ENCODE data around the gene SAYSD1.

The SAYSD1 gene

GRCh38 chr6:39114704-39115599 is at the start of gene SAYSD1:
SAYSD1 (minus strand) TSS chr6:39115186; CDS start chr6:39115089, 97 bp downstream.
- no peaks in the 10 kb centered on the region for H3F3A ChIP-seq (ENCODE audit: low read depth)
- peak within 1 kb of the TSS; percentile 91 for H3K4me3 ChIP-seq (ENCODE audit: low read length, poor library complexity, severe bottlenecking)
- H3K9ac ChIP-seq (ENCODE audit: low read depth, low read length, poor library complexity, severe bottlenecking) = peak within 1 kb of the TSS; percentile 84
- H2AFZ ChIP-seq (ENCODE audit: low read length) = peak within 1 kb of the TSS; percentile 93
- no peaks in the 10 kb centered on the region for H3K9me3 ChIP-seq (ENCODE audit: insufficient read depth, low read depth, low read length)
- H3K27me3 ChIP-seq (ENCODE audit: insufficient read depth, low read length, poor library complexity, severe bottlenecking) = no peaks in the 10 kb centered on the region
- H3K9me2 ChIP-seq (replicated peaks; ENCODE audit: low read depth, low read length) = no peaks in the 10 kb centered on the region
- no peaks in the 10 kb centered on the region for H3K36me3 ChIP-seq (ENCODE audit: insufficient read depth, low read length)
- TF ChIP-seq CTCF (conservative IDR thresholded peaks at IDR 0.05; ENCODE audit: low read length) (no peak), EZH2phosphoT487 (IDR thresholded peaks at IDR 0.05; ENCODE audit: borderline replicate concordance) (no peak)
- no peaks in the 10 kb centered on the region for H4K20me1 ChIP-seq (ENCODE audit: insufficient read depth, low read length, poor library complexity, severe bottlenecking)
- peaks cover 21% of the 10 kb centered on the region for H3K79me2 ChIP-seq (ENCODE audit: insufficient read depth, low read length)
- H3K4me1 ChIP-seq (ENCODE audit: insufficient read depth, low read length, poor library complexity, severe bottlenecking) = peaks cover 46% of the 10 kb centered on the region
- peak within 1 kb of the TSS; percentile 86 for H3K4me2 ChIP-seq (ENCODE audit: low read depth, low read length, poor library complexity, severe bottlenecking)

- Histone ChIP-seq H4K20me1 (ENCODE audit: insufficient read depth, low read length, poor library complexity, severe bottlenecking) (no peaks in the 10 kb centered on the region), H3F3A (ENCODE audit: low read depth) (no peaks in the 10 kb centered on the region), H3K36me3 (ENCODE audit: insufficient read depth, low read length) (no peaks in the 10 kb centered on the region), H3K4me2 (ENCODE audit: low read depth, low read length, poor library complexity, severe bottlenecking) (no peak overlapping the region), H3K27me3 (ENCODE audit: insufficient read depth, low read length, poor library complexity, severe bottlenecking) (no peaks in the 10 kb centered on the region), H3K4me3 (ENCODE audit: low read length, poor library complexity, severe bottlenecking) (no peak overlapping the region), H2AFZ (ENCODE audit: low read length) (no peak overlapping the region), H3K9me2 (replicated peaks; ENCODE audit: low read depth, low read length) (no peaks in the 10 kb centered on the region), H3K9ac (ENCODE audit: low read depth, low read length, poor library complexity, severe bottlenecking) (no peak overlapping the region), H3K4me1 (ENCODE audit: insufficient read depth, low read length, poor library complexity, severe bottlenecking) (peaks cover 16% of the 10 kb centered on the region), H3K79me2 (ENCODE audit: insufficient read depth, low read length) (no peaks in the 10 kb centered on the region), H3K9me3 (ENCODE audit: insufficient read depth, low read depth, low read length) (no peaks in the 10 kb centered on the region)
- TF ChIP-seq CTCF (conservative IDR thresholded peaks at IDR 0.05; ENCODE audit: low read length) (peak; percentile 29; the same call in 1 of the 2 replicates), EZH2phosphoT487 (IDR thresholded peaks at IDR 0.05; ENCODE audit: borderline replicate concordance) (no peak)
These were observed 42.5 kb upstream of the SAYSD1 start for GRCh38 chr6:39157511-39157910.

- H3K4me3 ChIP-seq (ENCODE audit: low read length, poor library complexity, severe bottlenecking) = no peak overlapping the region
- peaks cover 23% of the 10 kb centered on the region for H3K4me1 ChIP-seq (ENCODE audit: insufficient read depth, low read length, poor library complexity, severe bottlenecking)
- TF ChIP-seq CTCF (conservative IDR thresholded peaks at IDR 0.05; ENCODE audit: low read length) = no peak
- no peak for TF ChIP-seq EZH2phosphoT487 (IDR thresholded peaks at IDR 0.05; ENCODE audit: borderline replicate concordance)
- H3K4me2 ChIP-seq (ENCODE audit: low read depth, low read length, poor library complexity, severe bottlenecking) = no peak overlapping the region
- H2AFZ ChIP-seq (ENCODE audit: low read length) = no peak overlapping the region
- H3K9ac ChIP-seq (ENCODE audit: low read depth, low read length, poor library complexity, severe bottlenecking) = no peak overlapping the region
- H3F3A ChIP-seq (ENCODE audit: low read depth) = no peaks in the 10 kb centered on the region
- no peaks in the 10 kb centered on the region for H4K20me1 ChIP-seq (ENCODE audit: insufficient read depth, low read length, poor library complexity, severe bottlenecking)
- no peaks in the 10 kb centered on the region for H3K9me3 ChIP-seq (ENCODE audit: insufficient read depth, low read depth, low read length)
- H3K36me3 ChIP-seq (ENCODE audit: insufficient read depth, low read length) = no peaks in the 10 kb centered on the region
- no peaks in the 10 kb centered on the region for H3K27me3 ChIP-seq (ENCODE audit: insufficient read depth, low read length, poor library complexity, severe bottlenecking)
- no peaks in the 10 kb centered on the region for H3K79me2 ChIP-seq (ENCODE audit: insufficient read depth, low read length)
- H3K9me2 ChIP-seq (replicated peaks; ENCODE audit: low read depth, low read length) = no peaks in the 10 kb centered on the region
These were observed 41.8 kb upstream of the SAYSD1 start for GRCh38 chr6:39156801-39157200.
